Kidney (tissue), 14 donors: ENCODE measurements around the gene ACTN2. TPM values are rescaled to one million over a fixed set of nuclear protein-coding genes. Genes with fewer than 3 reads are reported as not detected.
A peak's percentile ranks its signal among the peaks of the same experiment; 100 is the strongest.

Experiments
- DNase-seq, 5 donors: peaks; one replicate each; pipeline ENCODE4 v3.0.0-alpha.2; 2013 to 2020
- FAIRE-seq: peaks from 2 replicates; lab custom pipeline; 2012; peaks lifted over from hg19 to GRCh38; lab: Jason Lieb, UNC
- H3K27ac ChIP-seq, 2 donors: one replicate each; pipeline ENCODE4 v1.7.0; 2013; ENCODE audit warnings: low read depth in 2 of 2, low read length in 2 of 2, inconsistent platforms in 1 of 2
- H3K27me3 ChIP-seq: one replicate; pipeline ENCODE4 v1.7.1; 2013; ENCODE audit warnings: low read length, inconsistent platforms; ENCODE audit not compliant: control insufficient read depth, insufficient read depth
- H3K36me3 ChIP-seq, 3 donors: one replicate each; pipeline versions ENCODE4 v1.7.0 to v1.7.1; 2013; ENCODE audit warnings: low read length in 3 of 3, control low read depth in 1 of 3, inconsistent platforms in 1 of 3; ENCODE audit not compliant: insufficient read depth in 3 of 3, control insufficient read depth in 2 of 3
- H3K4me1 ChIP-seq, 3 donors: one replicate each; pipeline versions ENCODE4 v1.7.0 to v1.7.1; 2013; ENCODE audit warnings: low read length in 3 of 3, inconsistent platforms in 1 of 3, low read depth in 1 of 3; ENCODE audit not compliant: control insufficient read depth in 2 of 3, insufficient read depth in 2 of 3
- H3K4me3 ChIP-seq, 3 donors: one replicate each; pipeline versions ENCODE4 v1.7.0 to v1.8.1; 2013; ENCODE audit warnings: low read length in 3 of 3, control low read depth in 1 of 3, inconsistent platforms in 1 of 3
- H3K9ac ChIP-seq, 3 donors: one replicate each; pipeline versions ENCODE4 v1.7.0 to v1.7.1; 2013; ENCODE audit warnings: low read length in 3 of 3, control low read depth in 1 of 3, inconsistent platforms in 1 of 3
- H3K9me3 ChIP-seq, 3 donors: one replicate each; pipeline versions ENCODE4 v1.7.0 to v1.7.1; 2013; ENCODE audit warnings: low read length in 3 of 3, control low read depth in 1 of 3, inconsistent platforms in 1 of 3; ENCODE audit not compliant: control insufficient read depth in 2 of 3, insufficient read depth in 1 of 3
- intact Hi-C: fragments of 100-400 bp; cut with DNase I; formaldehyde crosslinking; loops from one replicate; pipeline ENCODE4 v1.11.1; 2022
- polyA plus RNA-seq: library from polyadenylated mRNA; stranded (reverse); fragments of 350-450 nt; fragmentation: Illumina TruSeq; extraction: RNeasy Lipid Tissue Mini Kit (QIAGEN cat#74804); gene quantifications from one replicate; pipeline ENCODE4 v1.2.3, GENCODE V29; 2014; ENCODE audit warnings: low read depth, low replicate concordance; ENCODE audit not compliant: insufficient read depth
- total RNA-seq: library from RNA; stranded (reverse); fragmentation: NEBNext Ultra II Directional; extraction: Animal tissue kit (Norgen Biotek cat#: 25700); gene quantifications from one replicate; pipeline ENCODE4 v1.2.1, GENCODE V29; 2021
- TF ChIP-seq, protein P1 (sequence below): IDR thresholded peaks from 3 replicates; pipeline ENCODE4 v1.5.1; 2012; ENCODE audit warnings: mild to moderate bottlenecking, moderate library complexity, borderline replicate concordance; ENCODE audit not compliant: insufficient read depth; ENCODE audit errors: extremely low read depth
- donor health status: control.
- donor health status: control.
- donor health status: control.
- donor health status: control.
- donor health status: control.
- donor health status: DM: yes; HTN: yes; CAD: no.
- donor health status: Normal renal cell carcinoma (clear cell type).

ACTN2 gene
- total and polyA plus RNA-seq, 2 donors from 2014 or later = 0.60 to 1.6 TPM

DNA sequence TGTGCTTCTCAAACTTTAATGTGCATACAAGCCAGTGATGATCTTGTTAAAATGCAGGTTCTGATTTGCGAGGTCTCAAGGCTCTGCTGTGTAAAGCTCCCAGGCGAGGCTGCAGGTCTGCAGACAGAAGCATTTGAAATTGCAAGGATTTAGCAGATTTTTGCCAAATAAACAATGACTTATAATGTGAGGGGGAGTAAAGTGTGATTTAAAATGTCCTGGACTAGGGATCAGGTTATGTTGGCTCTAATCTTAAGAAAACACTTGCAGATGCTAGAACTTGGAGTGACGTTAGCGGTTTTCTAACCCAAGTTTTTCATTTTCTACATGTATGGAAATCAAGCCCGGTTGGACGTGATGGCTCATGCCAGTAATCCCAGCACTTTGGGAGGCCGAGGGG is 16.2 kb upstream of the ACTN2 start:
- no peaks in the 10 kb centered on the region for H3K36me3 ChIP-seq
- no peaks in the 10 kb centered on the region for H3K27me3 ChIP-seq
- no peaks in the 10 kb centered on the region for H3K9me3 ChIP-seq
- H3K4me1 ChIP-seq = no peaks in the 10 kb centered on the region
- TF ChIP-seq, protein P1, sequence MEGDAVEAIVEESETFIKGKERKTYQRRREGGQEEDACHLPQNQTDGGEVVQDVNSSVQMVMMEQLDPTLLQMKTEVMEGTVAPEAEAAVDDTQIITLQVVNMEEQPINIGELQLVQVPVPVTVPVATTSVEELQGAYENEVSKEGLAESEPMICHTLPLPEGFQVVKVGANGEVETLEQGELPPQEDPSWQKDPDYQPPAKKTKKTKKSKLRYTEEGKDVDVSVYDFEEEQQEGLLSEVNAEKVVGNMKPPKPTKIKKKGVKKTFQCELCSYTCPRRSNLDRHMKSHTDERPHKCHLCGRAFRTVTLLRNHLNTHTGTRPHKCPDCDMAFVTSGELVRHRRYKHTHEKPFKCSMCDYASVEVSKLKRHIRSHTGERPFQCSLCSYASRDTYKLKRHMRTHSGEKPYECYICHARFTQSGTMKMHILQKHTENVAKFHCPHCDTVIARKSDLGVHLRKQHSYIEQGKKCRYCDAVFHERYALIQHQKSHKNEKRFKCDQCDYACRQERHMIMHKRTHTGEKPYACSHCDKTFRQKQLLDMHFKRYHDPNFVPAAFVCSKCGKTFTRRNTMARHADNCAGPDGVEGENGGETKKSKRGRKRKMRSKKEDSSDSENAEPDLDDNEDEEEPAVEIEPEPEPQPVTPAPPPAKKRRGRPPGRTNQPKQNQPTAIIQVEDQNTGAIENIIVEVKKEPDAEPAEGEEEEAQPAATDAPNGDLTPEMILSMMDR = no peak
- FAIRE-seq (no peak), DNase-seq (peak in 1 of 5 donors; percentile 17)
- no peak overlapping the region for H3K9ac ChIP-seq
- intact Hi-C loops = no loop called here
- H3K27ac ChIP-seq = no peak overlapping the region
- no peak overlapping the region for H3K4me3 ChIP-seq

DNA sequence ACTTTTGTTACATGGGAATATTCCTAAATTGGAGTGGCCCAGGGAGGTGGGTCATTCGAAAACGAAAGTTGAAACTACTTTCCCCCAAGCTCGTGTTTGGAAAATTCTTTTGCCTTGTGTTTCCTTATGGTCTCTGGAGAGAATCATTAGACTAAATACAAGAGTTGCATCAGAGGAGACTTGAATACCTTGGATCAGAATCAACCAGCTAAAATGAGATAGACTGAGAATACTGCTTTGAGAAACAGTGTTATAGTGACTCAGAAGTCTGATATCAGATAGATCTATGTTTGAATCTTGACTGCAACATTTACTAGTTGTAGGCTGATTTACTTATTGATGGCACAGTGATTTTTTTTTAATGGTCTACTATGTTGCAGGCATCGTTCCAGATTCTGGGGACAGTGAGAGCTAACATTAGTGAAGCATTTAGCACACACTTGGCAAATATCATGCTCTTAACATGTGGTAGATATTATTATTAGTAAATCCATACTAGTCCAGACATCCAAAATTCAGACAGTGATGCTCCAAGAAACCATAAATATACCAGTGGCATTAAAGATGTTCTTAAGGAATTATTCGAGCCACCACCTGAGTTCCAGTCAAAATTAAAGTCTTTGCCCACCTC is 12.9 kb upstream of the ACTN2 start:
- H3K36me3 ChIP-seq = no peaks in the 10 kb centered on the region
- no peak overlapping the region for H3K27ac ChIP-seq
- DNase-seq = no peak
- H3K27me3 ChIP-seq = no peaks in the 10 kb centered on the region
- no peaks in the 10 kb centered on the region for H3K4me1 ChIP-seq
- no peaks in the 10 kb centered on the region for H3K9me3 ChIP-seq
- no peak for FAIRE-seq
- TF ChIP-seq, protein P1 = no peak
- H3K9ac ChIP-seq = no peak overlapping the region
- intact Hi-C loops = no loop called here
- no peak overlapping the region for H3K4me3 ChIP-seq

DNA sequence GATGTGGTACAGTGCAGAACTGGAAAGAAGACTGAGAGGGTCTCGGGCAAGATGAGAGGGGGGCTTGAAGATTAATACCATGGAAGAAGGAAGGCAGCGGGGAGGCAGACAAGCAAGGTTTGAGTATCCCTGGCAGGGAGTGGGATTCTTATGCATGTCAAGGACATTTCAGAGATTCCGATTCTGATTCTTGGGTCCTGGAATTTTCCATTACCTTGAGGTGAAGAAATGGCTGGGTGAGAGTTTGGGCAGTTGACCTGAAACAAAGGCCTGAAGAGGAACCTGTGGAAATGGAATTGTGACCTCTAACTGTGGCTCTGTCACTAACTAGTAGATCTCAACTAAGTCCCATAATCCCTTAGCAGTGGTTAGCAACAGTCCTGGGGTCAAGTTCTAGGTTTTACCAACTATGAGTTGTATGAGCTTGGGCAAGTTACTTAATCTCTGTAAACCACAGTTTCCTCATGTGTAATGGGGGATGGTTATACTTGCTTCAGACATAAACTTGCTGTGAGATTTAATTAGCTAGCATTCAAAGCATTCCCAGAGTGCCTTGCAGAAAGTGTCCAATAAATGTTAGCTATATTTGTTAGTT is 8.6 kb upstream of the ACTN2 start:
- Histone ChIP-seq H3K27me3 (no peaks in the 10 kb centered on the region), H3K4me1 (no peaks in the 10 kb centered on the region), H3K27ac (no peak overlapping the region), H3K9me3 (no peaks in the 10 kb centered on the region), H3K4me3 (no peak overlapping the region), H3K36me3 (no peaks in the 10 kb centered on the region), H3K9ac (no peak overlapping the region)
- DNase-seq (no peak), FAIRE-seq (no peak)
- TF ChIP-seq, protein P1 = no peak
- intact Hi-C loops = no loop called here
